CD8-positive, alpha-beta memory T cell (primary cell): Measurements from ENCODE around the gene PIP5K1B. TPM values are rescaled to one million over a fixed set of nuclear protein-coding genes. Genes with fewer than 3 reads are reported as not detected.

Experiments
- CTCF ChIA-PET: fragments of 350-600 bp; sonication (Branson Sonifier 250); formaldehyde crosslinking; loops from one replicate; lab custom pipeline; 2021; ENCODE audit warnings: antibody characterized with exemption; lab: Charles Lee
- POLR2A ChIA-PET: fragments of 350-600 bp; sonication (Branson Sonifier 250); formaldehyde crosslinking; loops from one replicate; lab custom pipeline; 2021; ENCODE audit warnings: antibody characterized with exemption; lab: Charles Lee
- DNase-seq, 5 donors: peaks; one replicate each; pipeline versions ENCODE4 v3.0.0 to v3.0.0-alpha.2; 2020 to 2022; ENCODE audit warnings: mixed read lengths in 1 of 5
- H3K27ac ChIP-seq: one replicate; pipeline ENCODE4 v1.7.0; 2013; ENCODE audit warnings: low read depth, mild to moderate bottlenecking, low read length, moderate library complexity
- H3K27me3 ChIP-seq: 2 replicates; pipeline ENCODE4 v1.7.0; 2013; ENCODE audit warnings: low read length, mild to moderate bottlenecking; ENCODE audit not compliant: insufficient read depth, poor library complexity, severe bottlenecking
- H3K36me3 ChIP-seq: 2 replicates; pipeline ENCODE4 v1.7.0; 2013; ENCODE audit warnings: mild to moderate bottlenecking, low read length, moderate library complexity; ENCODE audit not compliant: insufficient read depth
- H3K4me1 ChIP-seq: 2 replicates; pipeline ENCODE4 v1.7.0; 2013; ENCODE audit warnings: mild to moderate bottlenecking, low read length, moderate library complexity; ENCODE audit not compliant: insufficient read depth
- H3K4me3 ChIP-seq: 2 replicates; pipeline ENCODE4 v1.7.0; 2013; ENCODE audit warnings: mild to moderate bottlenecking, low read length
- H3K9me3 ChIP-seq: 2 replicates; pipeline ENCODE4 v1.7.0; 2013; ENCODE audit warnings: mild to moderate bottlenecking, low read length
- H3K27ac Mint-ChIP-seq, 8 donors: one replicate each; pipeline ENCODE4 v1.8.0; 2020 to 2021; ENCODE audit warnings: mixed read lengths in 8 of 8, mild to moderate bottlenecking in 6 of 8, inconsistent platforms in 3 of 8, moderate library complexity in 3 of 8
- H3K27me3 Mint-ChIP-seq, 2 donors: one replicate each; pipeline ENCODE4 v1.8.0; 2020 to 2021; ENCODE audit warnings: mixed read lengths in 2 of 2, mild to moderate bottlenecking in 1 of 2, moderate library complexity in 1 of 2
- H3K36me3 Mint-ChIP-seq, 3 donors: one replicate each; pipeline ENCODE4 v1.8.0; 2020 to 2021; ENCODE audit warnings: mixed read lengths in 3 of 3, inconsistent platforms in 1 of 3, mild to moderate bottlenecking in 1 of 3
- H3K4me1 Mint-ChIP-seq, 3 donors: one replicate each; pipeline ENCODE4 v1.8.0; 2020 to 2021; ENCODE audit warnings: mixed read lengths in 3 of 3, inconsistent platforms in 1 of 3, mild to moderate bottlenecking in 1 of 3
- H3K4me3 Mint-ChIP-seq, 7 donors: one replicate each; pipeline ENCODE4 v1.8.0; 2020 to 2021; ENCODE audit warnings: mixed read lengths in 7 of 7, mild to moderate bottlenecking in 6 of 7, moderate library complexity in 4 of 7, inconsistent platforms in 2 of 7
- H3K9me3 Mint-ChIP-seq, 5 donors: one replicate each; pipeline ENCODE4 v1.8.0; 2020 to 2022; ENCODE audit warnings: mixed read lengths in 5 of 5, mild to moderate bottlenecking in 3 of 5, moderate library complexity in 2 of 5, inconsistent platforms in 1 of 5
- polyA plus RNA-seq: library from polyadenylated mRNA; unstranded; fragments of 300-500 nt; fragmentation: Illumina TruSeq; gene quantifications from one replicate; pipeline ENCODE4 v1.2.3, GENCODE V29; 2021
- total RNA-seq, 2 experiments: library from RNA; stranded (reverse); gene quantifications; one replicate each; pipeline ENCODE4 v1.2.3, GENCODE V29; 2021

Gene PIP5K1B
- total and polyA plus RNA-seq, 3 experiments from 2014 or later = 3.1 TPM; not detected in 1

DNA sequence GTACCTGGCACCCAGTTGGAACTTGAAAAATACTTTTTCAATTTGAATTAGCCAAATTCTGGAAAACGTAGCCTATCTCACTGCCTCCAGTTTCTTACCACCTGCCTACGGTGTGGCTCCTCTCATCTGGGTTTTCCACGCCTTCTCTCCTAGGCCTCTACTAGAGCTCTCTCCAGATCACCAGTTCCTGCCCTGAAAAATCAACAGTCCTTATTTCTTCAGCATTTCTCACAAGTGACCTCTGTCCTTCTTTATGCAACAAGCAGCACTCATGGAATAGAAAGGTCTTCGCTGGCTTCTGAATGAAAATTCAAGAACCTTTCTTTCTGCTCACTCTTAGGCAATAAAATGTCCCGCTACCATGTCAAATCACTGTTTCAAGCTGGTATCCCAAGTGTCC lies 64.8 kb downstream of the PIP5K1B start:
- CTCF ChIA-PET = interaction anchor here (1.0 kb wide), 1 partner anchor 10 kb away, joined by 3 read pairs; a partner anchor contains a TSS
- H3K27me3 Mint-ChIP-seq = peaks cover 3 to 25% of the 10 kb centered on the region in 2 donors
- H3K4me3 ChIP-seq = no peak overlapping the region
- no peak overlapping the region for H3K27ac Mint-ChIP-seq
- no peaks in the 10 kb centered on the region for H3K4me1 Mint-ChIP-seq
- no peaks in the 10 kb centered on the region for H3K36me3 ChIP-seq
- H3K27ac ChIP-seq = no peak overlapping the region
- H3K27me3 ChIP-seq = no peaks in the 10 kb centered on the region
- POLR2A ChIA-PET = no interaction called here
- H3K9me3 ChIP-seq = no peaks in the 10 kb centered on the region
- no peaks in the 10 kb centered on the region for H3K9me3 Mint-ChIP-seq
- DNase-seq = no peak
- H3K36me3 Mint-ChIP-seq = no peaks in the 10 kb centered on the region
- no peak overlapping the region for H3K4me3 Mint-ChIP-seq
- H3K4me1 ChIP-seq = no peaks in the 10 kb centered on the region

DNA sequence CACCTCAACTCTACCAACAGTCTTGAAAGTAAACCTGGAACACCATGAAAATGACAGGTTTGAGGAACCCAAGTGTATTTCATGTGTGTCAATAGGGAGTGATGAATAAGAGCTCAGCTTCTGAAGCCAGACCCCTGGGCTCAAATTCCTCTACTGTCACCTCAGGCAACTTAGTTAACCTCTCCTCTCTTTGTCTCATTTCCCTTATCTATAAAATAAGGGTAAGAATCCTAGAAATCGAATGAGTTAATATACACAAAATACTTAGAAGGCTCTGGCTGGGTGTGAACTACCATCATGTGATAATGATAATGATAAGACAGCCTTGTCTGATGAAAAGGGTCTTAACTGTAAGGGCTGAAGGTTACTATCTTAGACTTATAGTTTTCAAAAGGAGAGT lies 66.3 kb downstream of the PIP5K1B start:
- Mint-ChIP-seq H3K36me3 (no peaks in the 10 kb centered on the region), H3K27me3 (peaks cover 3 to 29% of the 10 kb centered on the region in 2 donors), H3K4me1 (no peaks in the 10 kb centered on the region), H3K9me3 (no peaks in the 10 kb centered on the region), H3K4me3 (no peak overlapping the region), H3K27ac (no peak overlapping the region)
- Histone ChIP-seq H3K36me3 (no peaks in the 10 kb centered on the region), H3K4me1 (no peaks in the 10 kb centered on the region), H3K27me3 (no peaks in the 10 kb centered on the region), H3K27ac (no peak overlapping the region), H3K4me3 (no peak overlapping the region), H3K9me3 (no peaks in the 10 kb centered on the region)
- ChIA-PET CTCF (no interaction called here), POLR2A (no interaction called here)
- DNase-seq = no peak

DNA sequence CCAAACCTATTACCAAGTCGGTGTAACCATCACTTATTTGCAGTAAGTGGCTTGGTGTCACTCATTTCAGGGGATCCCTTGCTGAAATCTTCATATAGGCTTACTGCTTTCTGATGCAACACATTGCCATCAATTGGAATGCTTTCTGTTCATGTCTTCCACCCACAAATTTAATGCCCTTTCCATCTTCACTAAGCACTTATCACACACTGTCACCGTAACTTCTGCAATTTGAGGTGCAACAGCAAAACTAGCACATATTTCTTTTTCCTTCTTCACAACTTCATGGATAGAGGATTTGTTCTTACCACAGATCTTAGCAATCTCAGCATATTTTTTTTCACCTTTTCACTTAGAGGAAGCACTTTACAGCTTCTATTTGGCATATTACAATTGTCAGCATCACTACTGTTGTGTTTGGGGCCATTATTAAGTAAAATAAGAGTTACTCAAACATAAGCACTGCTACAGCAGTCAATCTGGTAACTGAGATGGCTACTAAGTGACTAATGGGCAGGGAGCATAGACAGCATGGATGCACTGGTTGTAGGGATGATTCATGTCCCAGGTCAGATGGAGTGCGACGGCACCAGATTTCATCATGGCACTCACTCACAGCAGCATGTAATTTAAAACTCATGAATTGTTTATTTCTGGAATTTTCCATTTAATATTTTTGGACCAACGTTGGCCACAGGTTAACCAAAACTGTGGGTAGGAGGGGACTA lies 70.1 kb downstream of the PIP5K1B start:
- ChIA-PET CTCF (no interaction called here), POLR2A (no interaction called here)
- Histone ChIP-seq H3K27ac (no peak overlapping the region), H3K27me3 (no peaks in the 10 kb centered on the region), H3K9me3 (no peaks in the 10 kb centered on the region), H3K36me3 (no peaks in the 10 kb centered on the region), H3K4me1 (peaks cover 6% of the 10 kb centered on the region), H3K4me3 (no peak overlapping the region)
- H3K27me3 Mint-ChIP-seq = peaks cover 3 to 18% of the 10 kb centered on the region in 2 donors
- no peak overlapping the region for H3K4me3 Mint-ChIP-seq
- H3K4me1 Mint-ChIP-seq = no peaks in the 10 kb centered on the region
- H3K36me3 Mint-ChIP-seq = no peaks in the 10 kb centered on the region
- H3K27ac Mint-ChIP-seq = no peak overlapping the region
- DNase-seq = no peak
- no peaks in the 10 kb centered on the region for H3K9me3 Mint-ChIP-seq

DNA sequence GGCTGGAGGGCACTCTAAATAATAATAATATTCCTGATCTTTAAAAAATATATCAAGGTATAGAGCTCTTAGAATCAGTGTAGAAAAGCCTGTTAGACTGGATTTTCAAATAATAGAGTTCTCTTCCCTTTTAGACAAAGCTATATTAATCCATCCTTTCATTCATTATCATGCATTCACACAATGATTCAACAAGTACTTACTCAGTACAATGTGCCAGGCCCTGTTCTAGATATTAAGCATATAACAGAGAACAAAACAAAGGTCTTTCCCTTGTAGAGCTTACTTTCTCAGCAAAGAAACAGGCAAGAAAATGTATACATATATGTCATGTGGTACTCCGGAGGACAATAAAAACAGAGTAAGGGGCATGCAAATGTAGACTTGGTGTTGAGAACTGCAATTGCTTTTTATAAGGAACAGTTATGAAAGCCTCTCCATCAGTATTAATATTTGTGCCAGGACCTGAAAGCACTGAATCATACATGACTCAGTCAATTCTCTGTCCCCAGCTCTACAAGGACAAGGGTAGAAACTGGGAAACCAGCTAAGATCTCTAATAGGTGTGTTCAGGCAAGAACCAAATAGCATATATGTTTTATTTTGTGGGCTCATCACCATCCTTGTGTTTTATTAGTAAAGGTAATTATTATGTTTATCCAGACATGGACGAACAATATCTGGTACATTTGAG lies 72.2 kb downstream of the PIP5K1B start:
- peak overlapping the region in 1 of 7 donors; percentile 25 for H3K4me3 Mint-ChIP-seq
- no peak for DNase-seq

DNA sequence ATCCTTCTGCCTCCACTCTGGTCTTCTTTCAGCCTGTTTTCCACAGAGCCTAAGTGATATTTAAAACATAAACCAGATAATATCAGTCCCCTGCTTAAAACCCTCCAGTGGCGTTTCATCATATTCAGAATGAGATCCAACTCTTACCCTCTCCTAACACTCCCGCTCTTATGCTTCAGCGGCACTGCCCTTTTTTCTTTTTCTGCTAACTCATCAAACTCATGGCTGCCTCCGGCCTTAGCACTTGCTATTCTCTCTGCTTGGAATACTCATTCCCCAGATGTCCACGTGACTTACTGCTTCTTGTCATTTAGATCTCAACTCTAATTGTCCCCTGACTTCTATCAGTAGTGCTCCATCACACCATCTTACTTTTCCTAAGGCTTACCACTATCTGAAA lies 73.6 kb downstream of the PIP5K1B start:
- DNase-seq = no peak
- Mint-ChIP-seq H3K27ac (no peak overlapping the region), H3K4me1 (peaks cover 3 to 5% (median 5%) of the 10 kb centered on the region in 3 donors), H3K27me3 (peaks cover 0 to 5% of the 10 kb centered on the region in 2 donors), H3K9me3 (no peaks in the 10 kb centered on the region), H3K36me3 (no peaks in the 10 kb centered on the region), H3K4me3 (no peak overlapping the region)
- no peak overlapping the region for H3K4me3 ChIP-seq
- ChIA-PET POLR2A (no interaction called here), CTCF (interaction anchor here (1.0 kb wide), 1 partner anchor 256 kb away, joined by 3 read pairs; the partner anchor contains the start of gene FXN)
- H3K27me3 ChIP-seq = no peaks in the 10 kb centered on the region
- peaks cover 37% of the 10 kb centered on the region for H3K4me1 ChIP-seq
- H3K27ac ChIP-seq = peak overlapping the region; percentile 89
- H3K36me3 ChIP-seq = no peaks in the 10 kb centered on the region
- no peaks in the 10 kb centered on the region for H3K9me3 ChIP-seq

More for the DNA sequence above, 72.2 kb downstream of the PIP5K1B start:
- peaks cover 0 to 5% of the 10 kb centered on the region in 2 donors for H3K27me3 Mint-ChIP-seq
- no peaks in the 10 kb centered on the region for H3K27me3 ChIP-seq
- no peaks in the 10 kb centered on the region for H3K9me3 Mint-ChIP-seq
- H3K9me3 ChIP-seq = no peaks in the 10 kb centered on the region
- H3K36me3 Mint-ChIP-seq = no peaks in the 10 kb centered on the region
- CTCF ChIA-PET = no interaction called here
- peaks cover 3 to 5% (median 5%) of the 10 kb centered on the region in 3 donors for H3K4me1 Mint-ChIP-seq
- H3K27ac ChIP-seq = no peak overlapping the region
- no peaks in the 10 kb centered on the region for H3K36me3 ChIP-seq
- H3K4me3 ChIP-seq = no peak overlapping the region
- peaks cover 23% of the 10 kb centered on the region for H3K4me1 ChIP-seq
- no peak overlapping the region for H3K27ac Mint-ChIP-seq
- POLR2A ChIA-PET = no interaction called here

DNA sequence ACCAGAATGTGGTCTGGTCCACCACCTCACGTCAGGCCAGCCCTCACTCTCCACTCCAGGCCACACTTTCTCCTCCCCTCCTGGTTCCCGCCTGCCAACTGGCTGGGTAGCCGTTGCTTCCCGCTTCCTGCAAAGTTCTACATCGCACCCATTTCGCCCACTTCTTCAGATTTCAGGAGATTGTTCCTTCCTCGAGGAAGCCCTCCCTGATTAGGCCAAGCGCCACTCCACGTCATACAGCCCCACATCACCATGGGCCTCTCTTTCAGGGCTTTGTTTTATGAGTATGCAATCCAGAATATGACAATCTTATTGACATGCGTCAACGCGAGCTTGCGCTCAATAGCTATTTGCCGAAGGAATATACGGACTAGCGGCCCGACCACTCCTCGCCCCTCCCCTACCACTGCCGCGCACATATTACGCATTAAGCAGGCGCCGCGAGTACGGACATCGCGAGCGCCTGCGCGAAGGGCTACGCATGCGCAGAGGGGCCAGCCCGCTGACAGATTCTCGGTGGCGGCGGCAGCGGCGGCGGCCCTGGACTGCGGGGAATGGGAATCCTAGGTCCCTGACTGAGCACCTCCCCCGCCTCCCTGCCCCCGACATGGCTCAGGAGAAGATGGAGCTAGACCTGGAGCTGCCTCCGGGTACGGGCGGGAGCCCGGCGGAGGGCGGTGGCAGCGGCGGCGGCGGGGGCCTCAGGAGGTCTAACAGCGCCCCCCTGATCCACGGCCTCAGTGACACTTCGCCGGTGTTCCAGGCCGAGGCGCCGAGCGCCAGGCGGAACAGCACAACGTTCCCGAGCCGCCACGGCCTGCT lies 74.7 kb downstream of the PIP5K1B start:
- H3K36me3 Mint-ChIP-seq = no peaks in the 10 kb centered on the region
- peak; percentile 89 to 95 (median 94) for DNase-seq
- ChIA-PET POLR2A (no interaction called here), CTCF (interaction anchor here (0.7 to 1.3 kb wide), 4 partner anchors 8 to 255 kb away, joined by 3 read pairs; partner anchors contain the start of gene FXN)
- no peaks in the 10 kb centered on the region for H3K9me3 Mint-ChIP-seq
- no peak overlapping the region for H3K4me3 Mint-ChIP-seq
- no peaks in the 10 kb centered on the region for H3K36me3 ChIP-seq
- no peak overlapping the region for H3K27ac Mint-ChIP-seq
- H3K4me1 Mint-ChIP-seq = peaks cover 3 to 5% (median 5%) of the 10 kb centered on the region in 3 donors
- H3K27ac ChIP-seq = peak overlapping the region; percentile 89
- H3K27me3 Mint-ChIP-seq = peaks cover 0 to 5% of the 10 kb centered on the region in 2 donors
- peak overlapping the region; percentile 96 for H3K4me3 ChIP-seq
- H3K27me3 ChIP-seq = no peaks in the 10 kb centered on the region
- H3K4me1 ChIP-seq = peaks cover 49% of the 10 kb centered on the region
- no peaks in the 10 kb centered on the region for H3K9me3 ChIP-seq

DNA sequence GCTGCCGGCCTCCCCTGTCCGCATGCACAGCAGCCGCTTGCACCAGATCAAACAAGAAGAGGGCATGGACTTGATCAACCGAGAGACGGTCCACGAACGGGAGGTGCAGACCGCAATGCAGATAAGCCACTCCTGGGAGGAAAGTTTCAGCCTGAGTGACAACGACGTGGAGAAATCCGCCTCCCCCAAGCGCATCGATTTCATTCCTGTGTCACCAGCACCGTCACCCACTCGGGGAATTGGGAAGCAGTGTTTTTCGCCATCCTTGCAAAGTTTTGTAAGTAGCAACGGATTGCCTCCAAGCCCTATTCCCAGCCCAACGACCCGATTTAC lies 75.3 kb downstream of the PIP5K1B start:
- Mint-ChIP-seq H3K36me3 (no peaks in the 10 kb centered on the region), H3K4me1 (peaks cover 3 to 5% (median 5%) of the 10 kb centered on the region in 3 donors), H3K9me3 (no peaks in the 10 kb centered on the region)

More for the DNA sequence above, 75.3 kb downstream of the PIP5K1B start:
- peaks cover 0 to under 1% of the 10 kb centered on the region in 2 donors for H3K27me3 Mint-ChIP-seq
- DNase-seq = no peak
- no peak overlapping the region for H3K27ac Mint-ChIP-seq
- no peak overlapping the region for H3K4me3 Mint-ChIP-seq
- H3K27ac ChIP-seq = peak overlapping the region; percentile 89
- no peaks in the 10 kb centered on the region for H3K9me3 ChIP-seq
- ChIA-PET POLR2A (no interaction called here), CTCF (interaction anchor here (1.2 to 1.3 kb wide), 2 partner anchors 8 to 11 kb away, joined by 3 read pairs; no protein-coding TSS in a partner anchor)
- peaks cover 54% of the 10 kb centered on the region for H3K4me1 ChIP-seq
- H3K36me3 ChIP-seq = no peaks in the 10 kb centered on the region
- H3K27me3 ChIP-seq = no peaks in the 10 kb centered on the region
- peak overlapping the region; percentile 96 for H3K4me3 ChIP-seq
